ENCODE measurements around the gene NFATC1. TPM values are rescaled to one million over a fixed set of nuclear protein-coding genes. Genes with fewer than 3 reads are reported as not detected.

NFATC1 gene
- total RNA-seq, 4 donors from 2014 or later, result 5.3 to 19.1 (median 11.8) TPM

DNA sequence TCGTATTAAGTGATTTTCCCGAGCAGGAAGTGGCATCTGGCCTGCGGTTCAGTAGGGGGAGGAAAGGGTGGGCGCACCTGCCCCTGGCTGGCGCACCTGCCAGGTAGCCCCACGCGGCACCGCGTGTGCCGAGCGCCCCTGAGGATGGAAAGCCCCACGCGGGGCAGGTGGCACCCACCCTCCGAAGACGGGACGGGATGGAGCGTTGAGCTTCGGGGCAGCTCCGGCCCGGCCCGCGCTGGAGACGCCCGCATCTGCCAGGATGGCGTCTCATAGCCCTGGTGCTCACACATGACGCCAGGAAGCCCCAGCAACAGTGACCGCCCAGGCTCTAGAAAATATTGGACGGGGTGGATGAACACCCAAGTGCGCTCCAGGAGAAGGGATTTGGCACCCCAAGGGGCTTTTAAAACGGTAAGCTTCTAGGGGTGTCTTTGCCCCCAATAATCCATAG lies 2.5 kb upstream of the NFATC1 start:
- H3K9me3 ChIP-seq, result no peaks in the 10 kb centered on the region
- peak overlapping the region in 3 of 4 donors; percentile 36 to 60 (median 47) for H3K4me3 ChIP-seq
- DNase-seq, result no peak
- no peaks in the 10 kb centered on the region for H3K36me3 ChIP-seq
- H3K4me1 ChIP-seq, result peaks cover 14 to 39% (median 33%) of the 10 kb centered on the region in 4 donors
- TF ChIP-seq POLR2AphosphoS5 (IDR thresholded peaks at IDR 0.05), result no peak
- TF ChIP-seq, protein P1, sequence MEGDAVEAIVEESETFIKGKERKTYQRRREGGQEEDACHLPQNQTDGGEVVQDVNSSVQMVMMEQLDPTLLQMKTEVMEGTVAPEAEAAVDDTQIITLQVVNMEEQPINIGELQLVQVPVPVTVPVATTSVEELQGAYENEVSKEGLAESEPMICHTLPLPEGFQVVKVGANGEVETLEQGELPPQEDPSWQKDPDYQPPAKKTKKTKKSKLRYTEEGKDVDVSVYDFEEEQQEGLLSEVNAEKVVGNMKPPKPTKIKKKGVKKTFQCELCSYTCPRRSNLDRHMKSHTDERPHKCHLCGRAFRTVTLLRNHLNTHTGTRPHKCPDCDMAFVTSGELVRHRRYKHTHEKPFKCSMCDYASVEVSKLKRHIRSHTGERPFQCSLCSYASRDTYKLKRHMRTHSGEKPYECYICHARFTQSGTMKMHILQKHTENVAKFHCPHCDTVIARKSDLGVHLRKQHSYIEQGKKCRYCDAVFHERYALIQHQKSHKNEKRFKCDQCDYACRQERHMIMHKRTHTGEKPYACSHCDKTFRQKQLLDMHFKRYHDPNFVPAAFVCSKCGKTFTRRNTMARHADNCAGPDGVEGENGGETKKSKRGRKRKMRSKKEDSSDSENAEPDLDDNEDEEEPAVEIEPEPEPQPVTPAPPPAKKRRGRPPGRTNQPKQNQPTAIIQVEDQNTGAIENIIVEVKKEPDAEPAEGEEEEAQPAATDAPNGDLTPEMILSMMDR (IDR thresholded peaks at IDR 0.05), result no peak
- no peak for TF ChIP-seq POLR2A (IDR thresholded peaks at IDR 0.05)
- TF ChIP-seq EP300 (IDR thresholded peaks at IDR 0.05; ENCODE audit: low read depth), result no peak
- peaks cover 91% of the 10 kb centered on the region for H3K27me3 ChIP-seq
- H3K27ac ChIP-seq, result peak overlapping the region; percentile 87 to 95 (median 88)
- intact Hi-C loops (cut with DNase I; ENCODE audit: low total_unique reads), result no loop called here
- in situ Hi-C loops (cut with MboI; ENCODE audit: low pct_ligation_motif_present in 1 of 4, low pct_unique_long_range_greater_than_20kb in 1 of 4, low sequenced_read_pairs in 3 of 4), result loop anchor here in 1 of 4 donors (25.0 kb wide), 2 partner anchors 119 to 244 kb away; no protein-coding TSS in a partner anchor
- WGBS, 2 donors (ENCODE audit: low coverage in 1 of 2), result 4% methylated on average over 30 of the region's 30 CpGs; no CpG with 5 or more reads in 1 of the 2 donors

GRCh38 chr18:79393635-79394533 lies 1.8 kb upstream of the NFATC1 start:
- 1% methylated on average over 59 of the region's 83 CpGs; no CpG with 5 or more reads in 1 of the 2 donors for WGBS, 2 donors (ENCODE audit: low coverage in 1 of 2)
- no peaks in the 10 kb centered on the region for H3K9me3 ChIP-seq
- peaks cover 91% of the 10 kb centered on the region for H3K27me3 ChIP-seq
- H3K36me3 ChIP-seq, result no peaks in the 10 kb centered on the region
- H3K27ac ChIP-seq, result peak overlapping the region; percentile 87 to 95 (median 88)
- peak overlapping the region; percentile 36 to 60 (median 42) for H3K4me3 ChIP-seq
- no peak for TF ChIP-seq EP300 (IDR thresholded peaks at IDR 0.05; ENCODE audit: low read depth)
- peak; percentile 42 to 51 (median 44) for TF ChIP-seq POLR2AphosphoS5 (IDR thresholded peaks at IDR 0.05)
- in situ Hi-C loops (cut with MboI; ENCODE audit: low pct_ligation_motif_present in 1 of 4, low pct_unique_long_range_greater_than_20kb in 1 of 4, low sequenced_read_pairs in 3 of 4), result loop anchor here in 1 of 4 donors (25.0 kb wide), 2 partner anchors 118 to 243 kb away; no protein-coding TSS in a partner anchor
- peak; percentile 83 for DNase-seq
- intact Hi-C loops (cut with DNase I; ENCODE audit: low total_unique reads), result no loop called here
- H3K4me1 ChIP-seq, result peaks cover 14 to 46% (median 33%) of the 10 kb centered on the region in 4 donors

DNA sequence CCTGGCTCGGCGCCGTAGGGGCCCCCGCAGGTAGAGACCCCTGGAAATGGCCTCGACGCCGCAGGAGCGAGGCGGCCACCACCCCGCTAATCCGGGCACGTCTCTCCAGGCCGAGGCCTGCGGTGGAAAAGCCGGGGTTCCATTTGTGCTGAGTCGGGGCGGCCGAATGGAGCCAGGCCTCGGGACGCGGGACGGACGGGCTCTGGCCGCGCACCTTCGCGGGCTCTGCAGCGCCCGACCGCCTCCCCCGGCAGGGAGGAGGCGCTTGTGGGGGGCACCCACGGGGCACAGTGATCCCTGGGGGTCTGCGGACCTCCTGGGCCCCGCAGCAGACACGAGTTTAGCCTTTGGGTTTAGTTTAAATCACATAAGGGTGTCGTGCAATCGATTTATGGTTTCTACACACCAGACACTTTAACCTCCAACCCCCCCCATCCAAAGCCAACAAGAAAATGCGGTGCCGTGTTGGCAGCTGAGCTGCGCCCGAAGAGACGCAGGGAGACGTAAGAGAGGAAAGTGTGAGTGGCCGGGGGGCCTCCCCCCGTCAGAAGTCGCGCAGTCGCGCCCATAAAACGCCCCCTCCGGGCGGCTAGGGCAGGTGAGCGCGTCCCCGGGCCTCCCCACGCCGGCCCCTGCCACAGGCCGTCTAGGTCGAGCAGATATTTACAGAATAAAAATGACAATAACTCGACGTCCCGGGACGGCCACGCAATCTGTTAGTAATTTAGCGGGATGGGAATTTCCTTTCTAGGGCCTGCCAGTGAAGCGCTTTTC lies 1.0 kb upstream of the NFATC1 start:
- Histone ChIP-seq H3K27me3 (peaks cover 91% of the 10 kb centered on the region), H3K4me1 (peaks cover 20 to 49% (median 39%) of the 10 kb centered on the region in 4 donors), H3K36me3 (no peaks in the 10 kb centered on the region), H3K9me3 (no peaks in the 10 kb centered on the region), H3K4me3 (peak overlapping the region; percentile 36 to 60 (median 42)), H3K27ac (peak overlapping the region; percentile 87 to 95 (median 88))
- WGBS, 2 donors (ENCODE audit: low coverage in 1 of 2), result 1% methylated on average over 56 of the region's 67 CpGs; no CpG with 5 or more reads in 1 of the 2 donors
- in situ Hi-C loops (cut with MboI; ENCODE audit: low pct_ligation_motif_present in 1 of 4, low pct_unique_long_range_greater_than_20kb in 1 of 4, low sequenced_read_pairs in 3 of 4), result loop anchor here in 1 of 4 donors (25.0 kb wide), 2 partner anchors 118 to 243 kb away; no protein-coding TSS in a partner anchor
- DNase-seq, result no peak
- TF ChIP-seq EP300 (IDR thresholded peaks at IDR 0.05; ENCODE audit: low read depth), result no peak
- TF ChIP-seq POLR2A (IDR thresholded peaks at IDR 0.05), result no peak
- TF ChIP-seq, protein P1 (IDR thresholded peaks at IDR 0.05), result no peak
- TF ChIP-seq POLR2AphosphoS5 (IDR thresholded peaks at IDR 0.05), result no peak
- intact Hi-C loops (cut with DNase I; ENCODE audit: low total_unique reads), result loop anchor here (5.0 kb wide), 1 partner anchor 113 kb away; no protein-coding TSS in a partner anchor

GRCh38 chr18:79395308-79395640 lies 456 bp upstream of the NFATC1 start:
- H3K36me3 ChIP-seq, result no peaks in the 10 kb centered on the region
- H3K27ac ChIP-seq, result peak overlapping the region; percentile 87 to 95 (median 88)
- no peak for TF ChIP-seq EP300 (IDR thresholded peaks at IDR 0.05; ENCODE audit: low read depth)
- TF ChIP-seq POLR2AphosphoS5 (IDR thresholded peaks at IDR 0.05), result no peak
- TF ChIP-seq, protein P1 (IDR thresholded peaks at IDR 0.05), result no peak
- no peak for TF ChIP-seq POLR2A (IDR thresholded peaks at IDR 0.05)
- peaks cover 92% of the 10 kb centered on the region for H3K27me3 ChIP-seq
- no peaks in the 10 kb centered on the region for H3K9me3 ChIP-seq
- in situ Hi-C loops (cut with MboI; ENCODE audit: low pct_ligation_motif_present in 1 of 4, low pct_unique_long_range_greater_than_20kb in 1 of 4, low sequenced_read_pairs in 3 of 4), result loop anchor here in 1 of 4 donors (25.0 kb wide), 2 partner anchors 117 to 242 kb away; no protein-coding TSS in a partner anchor
- H3K4me3 ChIP-seq, result peak overlapping the region in 3 of 4 donors; percentile 36 to 60 (median 47)
- intact Hi-C loops (cut with DNase I; ENCODE audit: low total_unique reads), result loop anchor here (5.0 kb wide), 1 partner anchor 112 kb away; no protein-coding TSS in a partner anchor
- no peak for DNase-seq
- 1% methylated on average over 20 of the region's 34 CpGs; no CpG with 5 or more reads in 1 of the 2 donors for WGBS, 2 donors (ENCODE audit: low coverage in 1 of 2)
- H3K4me1 ChIP-seq, result peaks cover 22 to 55% (median 43%) of the 10 kb centered on the region in 4 donors

Data from transverse colon (tissue), 4 donors.